ENCODE data around the gene MILR1.
"Not testable (repeated sequence)": the region's sequence is repeated elsewhere in the genome, so short reads cannot be mapped to it uniquely, and the experiment has no call there.

Gene MILR1

DNA sequence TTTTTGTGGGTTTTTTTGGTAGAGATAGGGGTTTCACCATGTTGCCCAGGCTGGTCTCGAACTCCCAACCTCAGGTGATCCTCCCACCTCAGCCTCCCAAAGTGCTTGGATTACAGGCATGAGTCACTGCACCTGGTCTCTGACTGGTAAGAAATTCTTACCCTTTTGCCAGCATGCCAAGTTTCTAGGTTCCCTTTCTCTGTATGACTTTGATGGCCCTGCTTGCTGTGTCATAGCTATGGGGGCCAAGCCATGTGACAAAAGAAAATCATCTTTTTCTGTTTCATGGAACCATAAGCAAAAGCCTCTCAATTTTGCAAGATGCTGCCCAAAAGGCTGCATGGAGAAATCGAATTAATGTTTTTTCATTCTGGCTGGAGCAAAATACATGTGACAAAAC, 18.9 kb upstream of the MILR1 start:
- not testable (repeated sequence) for DNase-seq

DNA sequence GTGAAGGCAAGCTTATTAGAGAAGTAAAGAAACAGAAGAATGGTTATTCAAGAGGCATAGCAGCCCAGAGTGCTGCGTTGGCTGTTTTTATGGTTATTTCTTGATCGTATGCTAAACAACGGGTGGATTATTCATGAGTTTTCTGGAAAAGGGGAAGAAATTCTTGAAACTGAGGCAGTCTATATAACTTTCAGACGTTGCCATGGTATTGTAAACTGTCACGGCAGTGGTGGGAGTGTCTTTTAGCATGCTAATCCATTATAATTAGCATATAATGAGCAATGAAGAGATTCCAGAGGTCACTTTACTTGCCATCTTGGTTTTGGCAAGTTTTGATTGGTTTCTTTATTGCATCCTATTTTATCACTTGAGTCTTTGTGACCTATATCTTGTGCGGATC, 17.4 kb upstream of the MILR1 start:
- DNase-seq = no peak

DNA sequence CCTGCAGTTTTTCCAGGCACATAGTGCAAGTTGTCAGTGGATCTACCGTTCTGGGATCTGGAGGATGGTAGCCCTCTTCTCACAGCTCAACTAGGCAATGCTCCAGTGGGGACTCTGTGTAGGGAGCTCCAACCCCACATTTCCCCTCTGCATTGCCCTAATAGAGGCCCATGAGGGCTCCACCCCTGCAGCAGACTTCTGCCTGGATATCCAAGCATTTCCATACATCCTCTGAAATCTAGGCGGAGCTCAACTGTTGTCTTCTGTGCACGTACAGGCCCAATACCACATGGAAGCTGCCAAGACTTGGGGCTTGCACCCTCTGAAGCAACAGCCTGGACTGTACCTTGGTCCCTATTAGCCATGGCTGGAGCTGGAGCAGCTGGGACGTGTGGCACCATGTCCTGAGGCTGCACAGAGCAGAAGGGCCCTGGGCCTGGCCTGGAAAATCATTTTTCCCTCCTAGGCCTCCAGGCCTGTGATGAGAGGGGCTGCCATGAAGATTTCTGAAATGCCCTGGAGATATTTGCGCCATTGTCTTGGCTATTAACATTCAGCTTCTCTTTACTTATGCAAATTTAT, 10.9 kb upstream of the MILR1 start:
- DNase-seq = no peak

DNA sequence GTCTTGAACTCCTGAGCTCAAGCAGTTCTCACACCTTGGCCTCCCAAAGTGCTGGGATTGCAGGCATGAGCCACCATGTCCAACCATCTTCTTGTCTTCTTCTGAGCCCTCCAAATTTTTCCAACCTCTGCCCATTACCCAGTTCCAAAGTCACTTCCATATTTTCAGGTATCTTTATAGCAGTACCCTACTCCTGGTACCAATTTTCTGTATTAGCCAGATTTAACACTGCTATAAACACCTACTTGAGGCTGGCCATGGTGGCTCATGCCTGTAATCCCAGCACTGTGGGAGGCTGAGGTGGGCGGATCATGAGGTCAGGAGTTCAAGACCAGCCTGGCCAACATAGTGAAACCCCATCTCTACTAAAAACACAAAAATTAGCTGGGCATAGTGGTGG, 9.4 kb upstream of the MILR1 start:
- DNase-seq = not testable (repeated sequence)

DNA sequence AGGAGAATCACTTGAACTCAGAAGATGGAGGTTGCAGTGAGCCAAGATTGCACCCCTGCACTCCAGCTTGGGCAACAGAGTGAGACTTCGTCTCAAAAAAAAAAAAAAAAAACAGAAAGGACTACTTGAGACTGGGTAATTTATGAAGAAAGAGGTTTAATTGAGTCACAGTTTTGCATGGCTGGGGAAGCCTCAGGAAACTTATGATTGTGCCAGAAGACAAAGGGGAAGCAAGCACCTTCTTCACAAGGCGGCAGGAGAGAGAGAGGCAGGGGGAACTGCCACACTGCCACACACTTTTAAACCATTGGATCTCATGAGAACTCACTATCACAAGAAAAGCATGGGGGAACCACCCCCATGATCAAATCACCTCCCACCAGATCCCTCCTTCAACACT, 9.0 kb upstream of the MILR1 start:
- DNase-seq = no peak

DNA sequence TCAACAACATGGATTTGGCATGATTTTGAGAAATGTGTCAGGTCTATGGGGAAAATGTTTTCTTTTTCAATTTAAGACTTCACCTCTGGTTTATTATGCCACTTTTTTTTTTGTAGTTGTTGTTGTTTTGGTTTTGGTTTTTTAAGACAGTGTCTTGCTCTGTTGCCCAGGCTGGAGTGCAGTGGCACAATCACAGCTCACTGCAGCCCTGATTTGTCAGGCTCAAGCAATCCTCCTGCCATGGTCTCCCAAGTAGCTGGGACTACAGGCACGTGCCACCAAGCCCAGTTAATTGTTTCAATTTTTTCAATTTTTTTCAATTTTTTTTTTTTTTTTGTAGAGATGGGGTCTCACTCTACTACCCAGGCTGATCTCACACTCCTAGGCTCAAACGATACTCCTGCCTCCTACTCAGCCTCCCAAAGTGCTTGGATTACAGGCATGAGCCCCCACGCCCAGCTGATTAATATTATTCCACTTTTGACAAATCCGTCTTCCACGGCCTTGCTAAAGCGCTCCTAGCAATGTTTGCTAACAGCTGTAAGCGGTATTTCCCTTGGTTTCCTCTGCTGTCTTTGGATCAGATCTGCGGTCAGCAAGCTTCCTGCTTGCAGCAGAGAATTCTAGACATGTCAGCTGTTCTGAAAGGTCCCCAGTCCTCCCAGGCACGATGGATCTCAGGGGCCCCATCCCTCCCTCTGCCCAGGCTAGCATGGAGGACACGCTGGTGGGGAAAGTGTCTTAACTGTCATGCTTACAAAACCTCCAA, 7.0 kb upstream of the MILR1 start:
- DNase-seq = no peak

DNA sequence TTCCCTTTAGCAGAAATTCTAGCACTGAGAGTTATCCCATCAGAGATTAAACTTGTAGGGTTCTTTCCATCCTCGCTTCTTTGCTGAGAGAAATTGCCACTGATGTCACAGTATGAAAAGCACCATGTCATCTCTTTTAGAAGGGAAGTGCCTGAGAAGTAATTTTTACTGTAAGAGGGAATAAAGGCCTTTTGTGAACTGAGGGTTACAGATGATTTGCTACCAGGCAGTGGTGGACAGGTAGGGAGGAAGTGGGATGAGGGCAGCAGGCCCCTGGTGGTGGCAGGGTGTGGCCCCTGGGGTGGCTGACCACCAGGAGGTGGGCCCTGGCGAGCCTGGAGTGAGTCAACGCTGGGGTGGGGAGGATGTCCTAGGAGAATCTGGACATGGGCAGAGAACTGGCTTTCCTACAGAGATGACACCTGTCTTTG, 6.4 kb upstream of the MILR1 start:
- no peak for DNase-seq

DNA sequence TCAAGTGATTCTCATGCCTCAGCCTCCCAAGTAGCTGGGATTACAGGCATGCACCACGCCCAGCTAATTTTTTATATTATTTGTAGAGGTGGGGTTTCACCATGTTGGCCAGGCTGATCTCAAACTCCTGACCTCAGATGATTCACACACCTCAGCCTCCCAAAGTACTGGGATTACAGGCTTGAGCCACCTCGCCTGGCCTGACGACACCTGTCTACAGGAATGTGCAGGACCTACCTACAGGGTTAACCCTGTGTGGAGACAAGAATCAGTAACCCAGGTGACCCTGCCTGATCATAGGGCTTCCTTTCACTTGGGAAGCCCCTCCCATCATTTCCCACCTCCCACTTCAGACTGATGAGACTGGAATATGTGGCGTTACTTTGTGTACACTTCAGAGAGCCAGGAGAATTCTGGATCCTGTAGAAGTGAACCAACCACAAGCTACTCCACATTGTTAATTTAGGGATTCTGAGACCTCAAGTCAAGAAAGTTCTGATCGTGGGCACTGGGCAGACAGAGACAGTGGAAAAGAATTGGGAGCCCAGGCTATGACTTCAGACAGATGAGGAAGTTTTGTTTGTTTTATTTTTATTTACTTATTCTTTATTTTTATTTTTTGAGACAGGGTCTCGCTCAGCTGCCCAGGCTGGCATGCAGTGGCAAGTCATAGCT, 5.7 kb upstream of the MILR1 start:
- DNase-seq = no peak

DNA sequence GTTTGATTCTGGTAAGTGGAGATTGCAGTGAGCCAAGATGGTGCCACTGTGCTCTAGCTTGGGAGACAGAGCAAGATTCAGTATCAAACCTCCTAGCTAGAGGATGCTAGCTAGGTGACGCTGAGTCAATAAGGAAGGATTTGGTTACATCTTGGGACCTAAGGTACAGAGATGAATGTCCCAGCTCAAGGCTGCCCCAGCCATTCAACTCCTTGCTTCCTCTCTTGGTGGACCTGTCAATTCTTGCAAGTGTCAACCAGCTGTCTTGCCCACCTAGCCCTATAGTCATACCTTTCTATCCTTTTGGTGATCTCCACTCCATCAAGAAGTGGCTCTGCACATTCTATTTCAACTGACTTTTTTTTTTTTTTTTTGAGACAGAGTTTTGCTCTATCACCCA, 1.4 kb upstream of the MILR1 start:
- no peak for DNase-seq

DNA sequence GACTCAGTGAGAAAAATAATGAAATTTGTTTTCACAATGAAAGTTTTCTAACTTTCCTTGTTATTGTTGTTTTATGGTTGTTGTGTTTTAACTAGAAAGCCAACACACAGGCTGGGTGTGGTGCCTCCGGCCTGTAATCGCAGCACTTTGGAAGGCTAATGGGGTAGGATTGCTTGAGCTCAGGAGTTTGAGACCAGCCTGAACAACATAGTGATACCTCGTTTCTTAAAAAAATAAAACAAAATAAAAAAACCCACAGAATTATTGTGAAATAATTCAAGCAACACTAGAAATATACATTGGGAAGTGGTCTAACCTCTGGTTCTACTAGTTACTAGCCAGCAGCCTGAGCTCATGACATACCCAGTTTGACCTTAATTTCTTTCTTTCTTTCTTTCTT, 630 bp downstream of the MILR1 start:
- DNase-seq = no peak

DNA sequence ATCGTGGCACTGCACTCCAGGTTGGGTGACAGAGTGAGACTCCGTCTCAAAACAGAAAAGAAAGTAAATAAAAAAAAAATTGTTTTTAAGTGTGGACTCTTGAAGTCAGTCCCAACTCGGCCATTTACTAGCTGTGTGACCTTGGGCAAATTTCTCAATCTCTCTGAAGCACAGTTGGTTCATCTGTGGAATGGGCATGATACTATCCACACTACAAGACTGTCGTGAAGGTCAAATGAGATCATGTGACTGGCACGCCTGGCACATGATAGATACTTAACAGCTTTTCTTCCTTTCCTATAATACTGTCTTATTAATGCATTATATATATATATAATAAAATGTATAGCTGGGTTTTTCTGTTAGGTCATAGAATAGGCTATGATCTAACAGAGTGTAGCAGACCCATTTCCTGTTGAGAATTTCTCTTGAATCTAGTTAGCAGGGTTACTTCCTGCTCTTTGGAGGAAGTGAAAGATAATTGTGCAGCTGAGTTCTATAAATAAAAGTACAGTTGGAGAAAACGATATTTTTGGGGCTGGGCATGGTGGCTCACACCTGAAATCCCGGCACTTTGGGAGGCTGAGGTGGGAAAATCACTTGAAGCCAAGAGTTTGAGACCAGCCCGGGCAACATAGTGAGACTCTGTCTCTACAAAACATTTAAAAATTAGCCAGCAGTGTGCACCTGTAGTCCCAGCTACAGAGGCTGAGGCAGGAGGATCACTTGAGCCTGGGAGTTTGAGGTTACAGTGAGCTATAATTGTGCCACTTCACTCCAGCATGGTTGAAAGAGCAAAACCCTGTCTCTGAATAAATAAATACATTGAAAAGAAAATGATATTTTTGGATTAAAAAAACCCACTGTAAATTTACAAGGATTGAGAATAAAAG, 7.3 kb downstream of the MILR1 start:
- no peak for DNase-seq

DNA sequence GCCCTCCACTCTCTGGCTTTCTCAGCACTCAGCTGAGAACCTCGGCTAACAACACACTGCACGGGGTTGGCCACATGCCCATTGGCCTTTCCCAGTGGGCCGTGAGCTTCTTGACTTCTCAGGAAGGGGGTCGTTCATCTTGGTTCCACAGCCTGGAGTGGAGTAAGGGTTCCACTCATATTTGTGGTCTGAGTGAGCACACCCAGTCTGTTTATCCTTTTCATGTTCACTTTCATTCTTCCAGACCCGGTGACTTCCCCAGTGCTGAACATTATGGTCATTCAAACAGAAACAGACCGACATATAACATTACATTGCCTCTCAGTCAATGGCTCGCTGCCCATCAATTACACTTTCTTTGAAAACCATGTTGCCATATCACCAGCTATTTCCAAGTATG, 8.2 kb downstream of the MILR1 start:
- no peak for DNase-seq

DNA sequence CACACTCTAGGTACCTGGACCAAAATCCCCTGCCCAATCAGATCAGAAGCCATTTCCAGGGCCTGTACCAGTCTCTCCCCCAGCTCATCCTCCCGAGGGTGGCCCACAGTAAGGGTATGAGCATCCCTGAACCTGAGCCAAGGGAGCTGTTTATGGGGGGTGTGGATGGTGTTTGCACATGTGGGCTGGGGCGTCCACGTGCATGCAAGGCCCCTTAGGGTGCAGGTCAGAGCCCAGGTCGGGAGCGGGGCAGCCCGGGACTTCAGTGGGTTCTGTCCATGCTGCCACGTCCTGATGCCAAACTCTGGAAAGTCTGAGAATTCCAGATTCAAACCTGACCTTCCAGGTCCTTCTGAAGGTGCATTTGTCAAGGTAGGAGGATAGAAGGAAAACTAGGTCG, 9.8 kb downstream of the MILR1 start:
- no peak for DNase-seq

DNA sequence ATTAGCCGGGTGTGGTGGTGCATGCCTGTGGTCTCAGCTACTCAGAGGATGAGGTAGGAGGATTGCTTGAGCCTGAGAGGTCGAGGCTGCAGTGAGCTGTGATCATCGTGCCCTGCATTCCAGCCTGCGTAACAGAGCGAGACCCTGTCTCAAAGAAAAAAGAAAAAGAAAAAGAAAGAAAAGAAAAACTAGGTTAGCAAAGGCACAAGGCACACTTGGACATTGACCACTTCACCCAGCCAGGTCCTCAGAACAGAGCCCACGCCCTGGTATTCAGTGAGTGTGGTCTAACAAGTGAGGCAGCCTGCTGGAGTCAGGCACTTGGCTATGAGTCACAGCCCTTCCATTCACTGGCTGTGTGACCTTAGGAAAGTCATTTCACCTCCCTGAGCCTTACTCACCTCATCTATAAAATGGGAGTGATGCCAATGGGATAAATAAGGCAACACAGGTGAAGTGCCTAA, 10.4 kb downstream of the MILR1 start:
- no peak for DNase-seq

DNA sequence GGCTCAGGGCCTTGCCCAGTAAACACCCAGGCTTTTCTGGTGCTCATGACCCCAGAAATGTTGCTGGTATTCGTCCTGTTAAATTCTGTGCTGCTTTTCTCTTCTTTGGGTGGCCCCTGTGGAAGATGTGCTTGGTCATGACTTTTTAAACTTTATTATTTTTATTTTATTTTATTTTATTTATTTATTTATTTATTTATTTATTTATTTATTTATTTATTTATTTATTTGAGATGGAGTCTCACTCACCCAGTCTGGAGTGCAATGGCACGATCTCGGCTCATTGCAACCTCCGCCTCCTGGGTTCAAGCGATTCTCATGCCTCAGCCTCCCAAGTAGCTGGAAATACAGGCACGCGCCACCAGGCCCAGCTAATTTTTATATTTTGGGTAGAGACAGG, 10.9 kb downstream of the MILR1 start:
- DNase-seq = not testable (repeated sequence)

DNA sequence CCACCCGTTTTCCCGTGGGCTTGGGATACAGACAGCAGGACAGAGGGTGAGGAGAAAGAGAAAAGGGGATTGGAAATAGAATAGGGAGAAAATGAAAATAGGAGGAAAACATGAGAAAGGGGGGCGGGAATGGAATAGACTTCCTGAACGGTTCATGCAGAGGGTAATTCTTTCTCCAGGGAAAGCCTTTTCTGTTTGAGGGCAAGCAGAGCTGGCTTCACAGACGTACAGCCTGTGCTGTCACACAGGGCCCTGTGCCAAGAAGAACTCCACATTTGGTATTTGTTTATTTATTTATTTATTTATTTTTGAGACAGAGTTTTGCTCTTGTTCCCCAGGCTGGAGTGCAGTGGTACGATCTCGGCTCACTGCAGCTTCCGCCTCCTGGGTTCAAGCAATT, 12.0 kb downstream of the MILR1 start:
- no peak for DNase-seq

DNA sequence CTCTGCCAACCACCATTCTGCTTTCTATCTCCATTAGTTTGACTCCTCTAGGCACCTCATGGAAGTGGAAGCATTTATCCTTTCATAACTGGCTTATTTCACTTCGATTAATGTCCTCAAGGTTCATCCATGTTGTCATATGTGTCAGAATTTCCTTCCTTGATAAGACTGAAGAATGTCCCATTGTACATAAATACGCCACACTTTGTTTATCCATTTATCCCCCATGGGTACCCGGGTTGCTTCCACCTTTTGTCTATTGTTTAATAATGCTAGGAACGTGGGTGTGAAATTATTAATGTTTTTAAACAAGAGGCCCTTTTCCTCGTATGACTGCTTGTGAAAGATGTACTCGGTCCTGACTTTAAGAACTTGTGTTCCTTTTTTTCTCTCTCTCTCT, 12.9 kb downstream of the MILR1 start:
- DNase-seq = no peak

DNA sequence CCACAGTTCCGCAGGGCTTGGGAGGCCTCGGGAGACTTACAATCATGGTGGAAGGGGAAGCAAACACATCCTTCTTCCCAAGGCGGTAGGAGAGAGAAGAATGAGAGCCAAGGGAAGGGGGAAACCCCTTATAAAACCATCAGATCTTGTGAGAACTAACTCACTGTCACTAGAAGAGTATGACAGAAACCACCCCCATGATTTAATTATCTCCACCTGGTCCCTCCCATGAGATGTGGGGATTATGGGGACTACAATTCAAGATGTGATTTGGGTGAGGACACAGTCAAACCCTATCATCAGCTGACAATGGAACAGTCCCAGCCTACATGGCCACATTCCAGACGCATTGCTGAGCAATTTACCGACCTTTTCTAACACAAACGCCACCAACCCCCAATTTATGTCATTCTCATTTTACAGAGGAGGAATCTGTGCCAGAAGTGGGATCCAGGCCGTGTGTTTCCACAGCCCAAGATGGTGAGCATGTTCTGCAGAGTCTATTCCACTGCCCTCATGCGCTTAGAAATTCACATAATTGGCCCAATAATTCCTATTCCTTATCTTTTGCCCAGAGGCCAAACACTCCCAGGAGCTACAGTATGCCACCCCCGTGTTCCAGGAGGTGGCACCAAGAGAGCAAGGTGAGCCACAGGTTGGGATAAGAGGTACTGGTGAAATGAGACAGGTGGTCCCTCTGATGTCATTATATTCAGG, 17.3 kb downstream of the MILR1 start:
- no peak for DNase-seq

DNA sequence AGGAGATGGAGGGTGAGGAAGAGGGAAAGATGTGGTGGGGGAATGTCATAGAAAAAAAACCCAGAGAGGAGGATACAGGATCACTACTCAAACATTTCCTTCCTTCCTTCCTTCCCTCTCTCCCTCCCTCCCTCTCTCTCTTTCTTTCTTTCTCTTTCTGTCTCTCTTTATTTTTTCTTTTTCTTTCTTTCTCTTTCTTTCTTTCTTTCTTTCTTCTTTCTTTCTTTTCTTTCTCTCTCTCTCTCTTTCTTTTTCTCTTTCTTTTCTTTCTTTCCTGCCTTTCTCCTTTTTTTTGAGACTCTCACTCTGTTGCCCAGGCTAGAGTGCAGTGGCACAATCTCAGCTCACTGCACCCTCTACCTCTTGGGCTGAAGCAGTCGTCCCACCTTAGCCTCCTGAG, 17.9 kb downstream of the MILR1 start:
- not testable (repeated sequence) for DNase-seq

DNA sequence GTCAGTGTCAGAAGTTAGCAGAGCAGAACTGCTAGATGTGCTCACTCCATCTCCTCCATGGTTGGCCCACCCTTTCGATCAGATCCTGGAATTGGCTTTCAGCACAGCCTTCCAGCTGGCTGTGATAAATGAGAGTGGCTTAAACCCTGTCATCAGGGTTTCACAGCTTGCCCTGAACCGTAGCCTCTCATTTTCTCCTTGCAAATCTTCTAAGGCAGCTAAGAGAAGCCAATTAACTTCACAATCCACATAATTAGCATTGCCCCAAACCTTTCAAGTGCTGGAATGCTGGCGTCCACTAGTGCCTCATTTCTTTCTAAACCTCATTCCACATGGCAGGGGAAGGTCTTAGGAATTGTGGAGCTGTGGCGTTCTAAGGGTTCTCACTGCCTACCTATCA, 21.7 kb downstream of the MILR1 start:
- DNase-seq = no peak

DNA sequence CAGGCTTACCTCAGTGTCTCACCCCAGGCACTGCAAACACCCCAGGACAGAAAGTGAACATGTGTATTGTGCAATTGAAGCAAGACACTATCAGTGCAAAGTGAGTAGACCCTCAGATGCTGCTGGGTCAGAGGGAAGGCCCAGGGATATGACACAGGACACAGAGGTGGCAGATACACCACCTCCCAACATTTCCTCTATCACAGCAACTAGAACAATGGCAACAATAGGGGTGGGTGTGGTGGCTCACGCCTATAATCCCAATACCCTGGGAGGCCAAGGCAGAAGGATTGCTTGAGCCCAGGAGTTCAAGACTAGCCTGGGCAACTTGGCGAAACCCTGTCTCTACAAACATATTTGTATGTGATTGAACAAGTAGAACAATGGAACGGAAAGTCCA, 22.5 kb downstream of the MILR1 start:
- no peak for DNase-seq

DNA sequence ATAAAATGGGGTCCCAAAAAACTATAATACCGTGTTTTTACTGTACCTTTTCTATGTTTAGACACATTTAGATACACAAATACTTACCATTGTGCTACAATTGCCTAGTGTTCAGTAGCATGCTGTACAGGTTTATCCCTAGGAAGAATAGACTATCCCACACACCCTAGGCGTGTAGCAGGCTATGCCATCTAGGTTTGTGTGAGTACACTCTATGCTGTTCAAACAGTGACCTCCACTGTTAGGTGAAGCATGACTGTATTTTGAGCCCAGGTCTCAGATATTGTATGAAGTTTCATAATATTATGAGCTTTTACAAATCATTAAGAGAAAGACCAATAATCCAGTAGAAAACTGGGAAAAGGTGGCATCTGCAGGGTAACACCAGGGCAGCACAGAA, 23.6 kb downstream of the MILR1 start:
- DNase-seq = no peak

DNA sequence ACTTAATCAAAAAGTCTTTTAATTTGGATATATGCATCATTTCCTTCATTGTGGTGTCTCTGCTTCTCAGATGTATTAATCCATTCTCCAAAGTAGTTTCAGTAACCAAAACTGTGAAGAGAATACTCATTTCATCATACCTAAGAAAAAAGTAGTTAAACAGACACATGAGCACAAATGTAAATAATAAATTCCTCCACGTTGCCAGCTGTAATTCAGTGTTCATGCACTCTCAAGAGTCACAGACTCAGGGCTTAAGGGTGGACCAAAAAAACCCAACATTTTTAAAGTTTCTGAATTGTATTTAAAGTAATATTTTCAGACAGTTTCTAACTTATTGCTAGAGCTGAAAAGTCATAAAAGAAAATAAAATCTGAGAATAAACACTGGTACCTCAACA, 28.9 kb downstream of the MILR1 start:
- DNase-seq = no peak
